Panc1 (cell line): ENCODE data around the gene ROBO1. TPM values are rescaled to one million over a fixed set of nuclear protein-coding genes. Genes with fewer than 3 reads are reported as not detected.

Experiments
- ATAC-seq: fragments of 200-7000 bp; cut with Tn5 transposase; 2 replicates; pipeline ENCODE4 v1.9.1; 2020; ENCODE audit warnings: mild to moderate bottlenecking, moderate library complexity
- BruUV-seq: library from RNA; stranded (reverse); fragments of 400-500 nt; replicated peaks from 2 replicates; lab custom pipeline; 2021; lab: Mats Ljungman, UMichigan
- CTCF ChIA-PET: fragments of 300-600 bp; sonication (Branson Sonifier 250); formaldehyde crosslinking; loops from one replicate; lab custom pipeline; 2022; ENCODE audit warnings: antibody characterized with exemption; lab: Charles Lee
- POLR2A ChIA-PET: fragments of 300-600 bp; sonication (Branson Sonifier 250); formaldehyde crosslinking; loops from one replicate; lab custom pipeline; 2022; ENCODE audit warnings: antibody characterized with exemption; lab: Charles Lee
- DNase-seq: peaks from one replicate; pipeline ENCODE4 v3.0.0-alpha.2; 2010; ENCODE audit warnings: low read depth, low spot score
- H3K27ac ChIP-seq: 2 replicates; pipeline ENCODE4 v1.5.1; 2011; ENCODE audit warnings: mild to moderate bottlenecking, low read length, inconsistent platforms
- H3K27me3 ChIP-seq: fragments of 200-500 bp; sonication (Bioruptor generic); 2 replicates; pipeline ENCODE4 v1.6.0; 2014; ENCODE audit warnings: low read length, inconsistent platforms; ENCODE audit not compliant: control insufficient read depth, insufficient read depth
- H3K36me3 ChIP-seq: fragments of 200-500 bp; sonication (Bioruptor generic); 2 replicates; pipeline ENCODE4 v1.5.1; 2014; ENCODE audit warnings: inconsistent platforms, mild to moderate bottlenecking, low read length, moderate library complexity; ENCODE audit not compliant: control insufficient read depth, insufficient read depth
- H3K4me1 ChIP-seq: 2 replicates; pipeline ENCODE4 v1.5.1; 2011; ENCODE audit warnings: inconsistent platforms, mild to moderate bottlenecking, low read length, moderate library complexity; ENCODE audit not compliant: control insufficient read depth, insufficient read depth
- H3K4me3 ChIP-seq, 2 experiments: 2 replicates each; pipeline ENCODE4 v1.5.1; 2011 to 2012; ENCODE audit warnings: low read depth in 2 of 2, low read length in 2 of 2, mild to moderate bottlenecking in 2 of 2, inconsistent platforms in 1 of 2, moderate library complexity in 1 of 2
- H3K9me3 ChIP-seq: fragments of 200-500 bp; sonication (Bioruptor generic); 2 replicates; pipeline ENCODE4 v1.5.1; 2014; ENCODE audit warnings: low read depth, mild to moderate bottlenecking, inconsistent platforms, low read length, moderate library complexity; ENCODE audit not compliant: control insufficient read depth, insufficient read depth
- POLR2AphosphoS5 ChIP-seq: IDR thresholded peaks from 2 replicates; pipeline ENCODE4 v1.6.1; 2012; ENCODE audit warnings: mild to moderate bottlenecking, low read depth, low read length, moderate library complexity
- SIN3A ChIP-seq: IDR thresholded peaks from 2 replicates; pipeline ENCODE4 v1.6.1; 2012; ENCODE audit warnings: low read depth, mild to moderate bottlenecking, low read length, moderate library complexity, borderline replicate concordance; ENCODE audit not compliant: insufficient read depth
- TCF7L2 ChIP-seq: IDR thresholded peaks from 2 replicates; pipeline ENCODE4 v1.6.1; 2011; ENCODE audit warnings: mild to moderate bottlenecking, low read depth, low read length, inconsistent platforms
- in situ Hi-C: cut with HindIII; loops from 2 replicates; pipeline ENCODE4 v1.10.0; 2016; ENCODE audit warnings: low sequenced_read_pairs, low pct_unique_long_range_greater_than_20kb
- intact Hi-C: fragments of 100-400 bp; cut with micrococcal nuclease; formaldehyde crosslinking; loops from one replicate; pipeline ENCODE4 v1.10.0; 2022; ENCODE audit not compliant: unreplicated experiment
- total RNA-seq: library from RNA; stranded (reverse); gene quantifications from one replicate; pipeline ENCODE4 v1.2.1, GENCODE V29; 2021; ENCODE audit not compliant: unreplicated experiment
- TF ChIP-seq, protein P1 (sequence below): fragments of 450-650 bp; IDR thresholded peaks from 2 replicates; pipeline ENCODE4 v1.5.1; 2017; ENCODE audit warnings: mild to moderate bottlenecking
- TF ChIP-seq, protein P2 (sequence below), 2 experiments: IDR thresholded peaks; 2 replicates each; pipeline ENCODE4 v1.6.1; 2011 to 2012; ENCODE audit warnings: low read depth in 2 of 2, control low read depth in 1 of 2, low read length in 1 of 2, mild to moderate bottlenecking in 1 of 2, moderate library complexity in 1 of 2; ENCODE audit not compliant: insufficient read depth in 1 of 2

ROBO1 gene
- total RNA-seq, 1 experiment from 2014 or later: 61.6 TPM

DNA sequence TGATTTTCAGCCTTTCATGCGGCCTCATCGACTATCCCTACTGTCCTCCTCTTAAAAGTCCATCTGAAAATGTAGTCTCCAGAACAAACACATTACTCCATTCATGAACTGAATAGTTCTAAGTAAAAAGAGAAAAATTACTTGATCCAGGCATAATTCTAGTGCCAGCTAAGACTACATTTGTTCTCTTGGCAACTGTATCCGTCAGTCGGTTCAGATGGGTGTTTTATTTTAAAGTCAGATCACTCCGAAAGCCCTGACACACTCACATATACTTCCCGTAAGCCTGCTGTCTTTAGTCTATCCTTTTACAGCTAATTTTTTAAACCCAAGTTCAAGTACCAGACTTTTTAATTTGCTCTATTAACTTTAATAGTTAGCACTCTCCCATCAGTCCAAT is 1102.7 kb downstream of the ROBO1 start:
- intact Hi-C loops (no loop called here), in situ Hi-C loops (no loop called here)
- ATAC-seq: no peak
- no peaks in the 10 kb centered on the region for H3K27me3 ChIP-seq
- DNase-seq: no peak
- no peaks in the 10 kb centered on the region for H3K36me3 ChIP-seq
- CTCF ChIA-PET: no interaction called here
- H3K27ac ChIP-seq: no peak overlapping the region
- no peak overlapping the region for H3K4me3 ChIP-seq
- no TSS peak for BruUV-seq
- H3K4me1 ChIP-seq: no peaks in the 10 kb centered on the region
- H3K9me3 ChIP-seq: no peaks in the 10 kb centered on the region
- TF ChIP-seq POLR2AphosphoS5 (no peak), SIN3A (no peak), TCF7L2 (no peak)
- TF ChIP-seq, protein P1, sequence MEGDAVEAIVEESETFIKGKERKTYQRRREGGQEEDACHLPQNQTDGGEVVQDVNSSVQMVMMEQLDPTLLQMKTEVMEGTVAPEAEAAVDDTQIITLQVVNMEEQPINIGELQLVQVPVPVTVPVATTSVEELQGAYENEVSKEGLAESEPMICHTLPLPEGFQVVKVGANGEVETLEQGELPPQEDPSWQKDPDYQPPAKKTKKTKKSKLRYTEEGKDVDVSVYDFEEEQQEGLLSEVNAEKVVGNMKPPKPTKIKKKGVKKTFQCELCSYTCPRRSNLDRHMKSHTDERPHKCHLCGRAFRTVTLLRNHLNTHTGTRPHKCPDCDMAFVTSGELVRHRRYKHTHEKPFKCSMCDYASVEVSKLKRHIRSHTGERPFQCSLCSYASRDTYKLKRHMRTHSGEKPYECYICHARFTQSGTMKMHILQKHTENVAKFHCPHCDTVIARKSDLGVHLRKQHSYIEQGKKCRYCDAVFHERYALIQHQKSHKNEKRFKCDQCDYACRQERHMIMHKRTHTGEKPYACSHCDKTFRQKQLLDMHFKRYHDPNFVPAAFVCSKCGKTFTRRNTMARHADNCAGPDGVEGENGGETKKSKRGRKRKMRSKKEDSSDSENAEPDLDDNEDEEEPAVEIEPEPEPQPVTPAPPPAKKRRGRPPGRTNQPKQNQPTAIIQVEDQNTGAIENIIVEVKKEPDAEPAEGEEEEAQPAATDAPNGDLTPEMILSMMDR: no peak
- TF ChIP-seq, protein P2, sequence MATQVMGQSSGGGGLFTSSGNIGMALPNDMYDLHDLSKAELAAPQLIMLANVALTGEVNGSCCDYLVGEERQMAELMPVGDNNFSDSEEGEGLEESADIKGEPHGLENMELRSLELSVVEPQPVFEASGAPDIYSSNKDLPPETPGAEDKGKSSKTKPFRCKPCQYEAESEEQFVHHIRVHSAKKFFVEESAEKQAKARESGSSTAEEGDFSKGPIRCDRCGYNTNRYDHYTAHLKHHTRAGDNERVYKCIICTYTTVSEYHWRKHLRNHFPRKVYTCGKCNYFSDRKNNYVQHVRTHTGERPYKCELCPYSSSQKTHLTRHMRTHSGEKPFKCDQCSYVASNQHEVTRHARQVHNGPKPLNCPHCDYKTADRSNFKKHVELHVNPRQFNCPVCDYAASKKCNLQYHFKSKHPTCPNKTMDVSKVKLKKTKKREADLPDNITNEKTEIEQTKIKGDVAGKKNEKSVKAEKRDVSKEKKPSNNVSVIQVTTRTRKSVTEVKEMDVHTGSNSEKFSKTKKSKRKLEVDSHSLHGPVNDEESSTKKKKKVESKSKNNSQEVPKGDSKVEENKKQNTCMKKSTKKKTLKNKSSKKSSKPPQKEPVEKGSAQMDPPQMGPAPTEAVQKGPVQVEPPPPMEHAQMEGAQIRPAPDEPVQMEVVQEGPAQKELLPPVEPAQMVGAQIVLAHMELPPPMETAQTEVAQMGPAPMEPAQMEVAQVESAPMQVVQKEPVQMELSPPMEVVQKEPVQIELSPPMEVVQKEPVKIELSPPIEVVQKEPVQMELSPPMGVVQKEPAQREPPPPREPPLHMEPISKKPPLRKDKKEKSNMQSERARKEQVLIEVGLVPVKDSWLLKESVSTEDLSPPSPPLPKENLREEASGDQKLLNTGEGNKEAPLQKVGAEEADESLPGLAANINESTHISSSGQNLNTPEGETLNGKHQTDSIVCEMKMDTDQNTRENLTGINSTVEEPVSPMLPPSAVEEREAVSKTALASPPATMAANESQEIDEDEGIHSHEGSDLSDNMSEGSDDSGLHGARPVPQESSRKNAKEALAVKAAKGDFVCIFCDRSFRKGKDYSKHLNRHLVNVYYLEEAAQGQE (IDR thresholded peaks at IDR 0.05; ENCODE audit: insufficient read depth in 1 of 2, low read depth in 2 of 2, low read length in 1 of 2): no peak
- POLR2A ChIA-PET: no interaction called here

DNA sequence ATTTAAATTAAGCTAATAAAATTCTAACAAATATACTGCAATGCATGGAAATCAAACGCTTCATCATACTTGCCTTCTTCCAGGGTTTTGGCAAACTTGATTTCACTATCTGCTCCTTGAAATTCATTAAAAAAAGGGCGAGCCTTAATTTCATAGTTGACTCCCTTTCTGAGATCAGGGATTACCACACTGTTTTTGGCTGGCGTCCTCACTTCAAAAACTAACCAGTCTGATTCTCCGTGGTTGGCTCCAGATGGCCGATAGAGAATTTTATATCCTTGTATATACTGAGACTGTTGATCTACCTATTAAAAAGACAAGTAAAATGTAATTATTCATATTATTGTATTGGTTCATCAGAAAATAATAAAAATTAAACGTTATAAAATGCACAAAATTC is 1106.8 kb downstream of the ROBO1 start:
- TF ChIP-seq, protein P2 (IDR thresholded peaks at IDR 0.05; ENCODE audit: insufficient read depth in 1 of 2, low read depth in 2 of 2, low read length in 1 of 2): no peak
- TF ChIP-seq, protein P1: no peak
- TF ChIP-seq SIN3A: no peak
- no peak for TF ChIP-seq POLR2AphosphoS5
- no peak for TF ChIP-seq TCF7L2
- no peaks in the 10 kb centered on the region for H3K27me3 ChIP-seq
- CTCF ChIA-PET: no interaction called here
- no peaks in the 10 kb centered on the region for H3K4me1 ChIP-seq
- no peak overlapping the region for H3K27ac ChIP-seq
- in situ Hi-C loops: no loop called here
- no peak overlapping the region for H3K4me3 ChIP-seq
- intact Hi-C loops: no loop called here
- ATAC-seq (no peak), DNase-seq (no peak)
- no peaks in the 10 kb centered on the region for H3K9me3 ChIP-seq
- BruUV-seq: no TSS peak
- POLR2A ChIA-PET: no interaction called here
- H3K36me3 ChIP-seq: no peaks in the 10 kb centered on the region
